ENCODE results near the gene SLC25A23. TPM values are rescaled to one million over a fixed set of nuclear protein-coding genes. Genes with fewer than 3 reads are reported as not detected.

SLC25A23 gene
- total RNA-seq, 1 experiment from 2014 or later = 59.5 TPM

DNA sequence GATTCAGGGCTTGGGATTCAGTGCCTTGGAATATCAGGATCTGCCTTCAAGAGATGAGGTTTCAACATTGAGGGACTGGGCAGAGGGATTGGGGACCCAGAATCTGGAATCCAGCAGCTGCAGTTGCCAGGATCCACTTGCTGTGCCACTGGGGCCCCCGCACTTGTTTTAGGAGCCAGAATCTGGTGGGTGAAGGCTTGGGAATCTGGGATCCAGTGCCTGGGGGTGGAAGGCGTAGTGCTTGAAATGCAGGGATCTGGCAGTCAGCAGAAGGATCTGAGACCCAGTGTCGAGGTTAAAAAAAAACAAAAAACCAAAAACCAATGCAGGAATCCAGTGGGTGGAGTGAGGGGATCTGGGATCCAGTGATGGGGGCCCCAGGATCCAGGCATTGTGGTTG, 18.7 kb downstream of the SLC25A23 start:
- no peaks in the 10 kb centered on the region for H3K4me1 ChIP-seq (replicated peaks; ENCODE audit: insufficient read depth)
- H3F3A ChIP-seq (ENCODE audit: insufficient read depth, low read depth) = no peaks in the 10 kb centered on the region
- no peaks in the 10 kb centered on the region for H4K20me1 ChIP-seq (ENCODE audit: insufficient read depth)
- no peak overlapping the region for H3K4me2 ChIP-seq
- no peak overlapping the region for H2AFZ ChIP-seq
- no peaks in the 10 kb centered on the region for H3K36me3 ChIP-seq (ENCODE audit: low read depth)
- ChIA-PET POLR2A (ENCODE audit: unreplicated experiment) (no interaction called here), CTCF (no interaction called here)
- no peaks in the 10 kb centered on the region for H3K9me2 ChIP-seq (ENCODE audit: insufficient read depth)
- H3K79me2 ChIP-seq (ENCODE audit: low read depth) = no peaks in the 10 kb centered on the region
- H3K27me3 ChIP-seq (ENCODE audit: insufficient read depth, low read depth) = no peaks in the 10 kb centered on the region
- no peak for DNase-seq
- TF ChIP-seq, protein P1, sequence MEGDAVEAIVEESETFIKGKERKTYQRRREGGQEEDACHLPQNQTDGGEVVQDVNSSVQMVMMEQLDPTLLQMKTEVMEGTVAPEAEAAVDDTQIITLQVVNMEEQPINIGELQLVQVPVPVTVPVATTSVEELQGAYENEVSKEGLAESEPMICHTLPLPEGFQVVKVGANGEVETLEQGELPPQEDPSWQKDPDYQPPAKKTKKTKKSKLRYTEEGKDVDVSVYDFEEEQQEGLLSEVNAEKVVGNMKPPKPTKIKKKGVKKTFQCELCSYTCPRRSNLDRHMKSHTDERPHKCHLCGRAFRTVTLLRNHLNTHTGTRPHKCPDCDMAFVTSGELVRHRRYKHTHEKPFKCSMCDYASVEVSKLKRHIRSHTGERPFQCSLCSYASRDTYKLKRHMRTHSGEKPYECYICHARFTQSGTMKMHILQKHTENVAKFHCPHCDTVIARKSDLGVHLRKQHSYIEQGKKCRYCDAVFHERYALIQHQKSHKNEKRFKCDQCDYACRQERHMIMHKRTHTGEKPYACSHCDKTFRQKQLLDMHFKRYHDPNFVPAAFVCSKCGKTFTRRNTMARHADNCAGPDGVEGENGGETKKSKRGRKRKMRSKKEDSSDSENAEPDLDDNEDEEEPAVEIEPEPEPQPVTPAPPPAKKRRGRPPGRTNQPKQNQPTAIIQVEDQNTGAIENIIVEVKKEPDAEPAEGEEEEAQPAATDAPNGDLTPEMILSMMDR (conservative IDR thresholded peaks at IDR 0.05) = no peak
- H3K27ac ChIP-seq = no peak overlapping the region
- no TSS peak for BruUV-seq (replicated peaks)
- intact Hi-C loops (cut with micrococcal nuclease; ENCODE audit: unreplicated experiment) = no loop called here
- no peaks in the 10 kb centered on the region for H3K9me3 ChIP-seq (ENCODE audit: insufficient read depth, low read depth)
- no peak overlapping the region for H3K4me3 ChIP-seq

DNA sequence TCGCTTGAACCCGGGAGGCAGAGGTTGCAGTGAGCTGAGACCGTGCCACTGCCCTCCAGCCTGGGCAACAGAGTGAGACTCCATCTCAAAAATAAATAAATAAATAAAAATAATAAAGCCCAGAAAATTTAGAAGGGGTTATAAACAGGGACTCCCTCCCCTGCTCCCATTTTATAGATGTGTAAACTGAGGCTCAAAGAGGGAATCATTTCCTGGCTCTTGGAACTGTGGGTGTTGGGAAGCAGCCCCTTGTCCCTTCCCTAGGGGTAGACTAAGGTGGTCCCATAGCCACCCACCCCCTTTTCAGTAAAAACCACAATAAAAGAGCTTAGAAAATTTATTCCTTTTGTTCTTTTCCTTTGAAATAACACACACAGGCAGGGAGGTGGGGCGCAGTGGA, 19.8 kb downstream of the SLC25A23 start:
- no peak for TF ChIP-seq EZH2 (IDR thresholded peaks at IDR 0.05; ENCODE audit: low read depth)
- TF ChIP-seq, protein P1 (conservative IDR thresholded peaks at IDR 0.05) = no peak
- H3K4me2 ChIP-seq = no peak overlapping the region
- BruUV-seq (replicated peaks) = no TSS peak
- no peak overlapping the region for H2AFZ ChIP-seq
- no peaks in the 10 kb centered on the region for H3F3A ChIP-seq (ENCODE audit: insufficient read depth, low read depth)
- no peaks in the 10 kb centered on the region for H3K9me2 ChIP-seq (ENCODE audit: insufficient read depth)
- no peaks in the 10 kb centered on the region for H3K79me2 ChIP-seq (ENCODE audit: low read depth)
- no peak overlapping the region for H3K4me3 ChIP-seq
- H3K27me3 ChIP-seq (ENCODE audit: insufficient read depth, low read depth) = no peaks in the 10 kb centered on the region
- H3K36me3 ChIP-seq (ENCODE audit: low read depth) = no peaks in the 10 kb centered on the region
- DNase-seq = no peak
- intact Hi-C loops (cut with micrococcal nuclease; ENCODE audit: unreplicated experiment) = no loop called here
- H4K20me1 ChIP-seq (ENCODE audit: insufficient read depth) = no peaks in the 10 kb centered on the region
- ChIA-PET CTCF (no interaction called here), POLR2A (ENCODE audit: unreplicated experiment) (no interaction called here)
- H3K27ac ChIP-seq = no peak overlapping the region
- H3K4me1 ChIP-seq (replicated peaks; ENCODE audit: insufficient read depth) = no peaks in the 10 kb centered on the region
- no peaks in the 10 kb centered on the region for H3K9me3 ChIP-seq (ENCODE audit: insufficient read depth, low read depth)

DNA sequence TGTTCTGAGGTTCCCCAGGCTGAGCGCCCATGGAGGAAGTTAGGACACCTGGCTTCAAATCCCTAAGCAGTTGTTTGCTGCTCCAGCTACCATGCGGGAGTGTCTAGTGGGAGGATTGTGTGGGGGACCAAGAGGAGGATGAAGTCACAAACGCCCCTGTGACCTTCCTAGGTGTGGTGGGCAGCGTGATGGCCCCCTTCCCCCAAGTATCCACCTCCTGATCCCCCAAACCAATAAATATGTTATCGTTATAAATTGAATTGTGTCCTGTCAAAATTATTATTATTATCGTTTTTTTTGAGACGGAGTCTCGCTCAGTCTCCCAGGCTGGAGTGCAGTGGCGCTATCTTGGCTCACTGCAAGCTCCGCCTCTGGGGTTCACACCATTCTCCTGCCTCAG, 25.9 kb downstream of the SLC25A23 start, which contains the start of gene SLC25A41:
Gene SLC25A41, minus strand, starts transcription at position 101 of the 400 bp plus-strand sequence. Its CDS starts 70 bp downstream, at position 31.
- no peaks in the 10 kb centered on the region for H3K4me1 ChIP-seq (replicated peaks; ENCODE audit: insufficient read depth)
- no peak within 1 kb of the TSS for H3K4me2 ChIP-seq
- no peaks in the 10 kb centered on the region for H3K79me2 ChIP-seq (ENCODE audit: low read depth)
- H2AFZ ChIP-seq = no peak within 1 kb of the TSS
- BruUV-seq (replicated peaks) = no TSS peak
- no peak within 1 kb of the TSS for H3K4me3 ChIP-seq
- no peaks in the 10 kb centered on the region for H3K9me2 ChIP-seq (ENCODE audit: insufficient read depth)
- ChIA-PET CTCF (no interaction called here), POLR2A (ENCODE audit: unreplicated experiment) (no interaction called here)
- no peaks in the 10 kb centered on the region for H3K27me3 ChIP-seq (ENCODE audit: insufficient read depth, low read depth)
- no peaks in the 10 kb centered on the region for H3K9me3 ChIP-seq (ENCODE audit: insufficient read depth, low read depth)
- intact Hi-C loops (cut with micrococcal nuclease; ENCODE audit: unreplicated experiment) = no loop called here
- no peaks in the 10 kb centered on the region for H4K20me1 ChIP-seq (ENCODE audit: insufficient read depth)
- no peak within 1 kb of the TSS for H3K27ac ChIP-seq
- H3K36me3 ChIP-seq (ENCODE audit: low read depth) = no peaks in the 10 kb centered on the region
- DNase-seq = no peak
- H3F3A ChIP-seq (ENCODE audit: insufficient read depth, low read depth) = no peaks in the 10 kb centered on the region
- TF ChIP-seq EZH2 (IDR thresholded peaks at IDR 0.05; ENCODE audit: low read depth) = no peak
- TF ChIP-seq, protein P1 (conservative IDR thresholded peaks at IDR 0.05) = no peak
